ENCODE data around the gene GGTLC3.
"Not testable (repeated sequence)": the region's sequence is repeated elsewhere in the genome, so short reads cannot be mapped to it uniquely, and the experiment has no call there.

GGTLC3 gene

GRCh38 chr22:18518061-18518460 lies at the start of gene GGTLC3:
Gene GGTLC3, minus strand, starts transcription at chr22:18518161. Its CDS starts 264 bp downstream, at chr22:18517897.
- TF ChIP-seq CTCF (IDR thresholded peaks at IDR 0.05) = not testable (repeated sequence)

GRCh38 chr22:18527752-18528596 lies 10.0 kb upstream of the GGTLC3 start, which contains the start of gene TMEM191B:
Gene TMEM191B, plus strand, starts transcription at chr22:18527802. Its CDS starts 179 bp downstream, at chr22:18527981.
- TF ChIP-seq CTCF (IDR thresholded peaks at IDR 0.05) = not testable (repeated sequence)

Data from LNCAP (cell line).